Measurements from ENCODE around the gene RTN4R.

- no peak for TF ChIP-seq CTCF (conservative IDR thresholded peaks at IDR 0.05; ENCODE audit: low read depth, low read length)
- TF ChIP-seq EZH2phosphoT487 (IDR thresholded peaks at IDR 0.05; ENCODE audit: borderline replicate concordance, low read length): no peak
- no peak for TF ChIP-seq EZH2 (IDR thresholded peaks at IDR 0.05; ENCODE audit: low read length, unreplicated experiment)
These were observed 23.1 kb upstream of the RTN4R start for GRCh38 chr22:20291249-20291586.

Data from PC-3 (cell line).